Ishikawa (cell line): ENCODE results near the gene COL25A1.

ENCODE experiments used
- EP300 ChIP-seq: IDR thresholded peaks from 2 replicates; pipeline ENCODE4 v1.6.1; 2012; ENCODE audit warnings: borderline replicate concordance
- TAF1 ChIP-seq: IDR thresholded peaks from 2 replicates; pipeline ENCODE4 v1.6.1; 2012; ENCODE audit warnings: low read depth, mild to moderate bottlenecking
- TCF12 ChIP-seq: IDR thresholded peaks from 2 replicates; pipeline ENCODE4 v1.6.1; 2012; ENCODE audit warnings: low read depth
- YY1 ChIP-seq: IDR thresholded peaks from 2 replicates; pipeline ENCODE4 v1.6.1; 2012; ENCODE audit warnings: low read depth
- ZBTB7A ChIP-seq: IDR thresholded peaks from 2 replicates; pipeline ENCODE4 v1.6.1; 2012; ENCODE audit warnings: low read depth
- TF ChIP-seq, protein P1 (sequence below): IDR thresholded peaks from 2 replicates; pipeline ENCODE4 v1.6.1; 2012

DNA sequence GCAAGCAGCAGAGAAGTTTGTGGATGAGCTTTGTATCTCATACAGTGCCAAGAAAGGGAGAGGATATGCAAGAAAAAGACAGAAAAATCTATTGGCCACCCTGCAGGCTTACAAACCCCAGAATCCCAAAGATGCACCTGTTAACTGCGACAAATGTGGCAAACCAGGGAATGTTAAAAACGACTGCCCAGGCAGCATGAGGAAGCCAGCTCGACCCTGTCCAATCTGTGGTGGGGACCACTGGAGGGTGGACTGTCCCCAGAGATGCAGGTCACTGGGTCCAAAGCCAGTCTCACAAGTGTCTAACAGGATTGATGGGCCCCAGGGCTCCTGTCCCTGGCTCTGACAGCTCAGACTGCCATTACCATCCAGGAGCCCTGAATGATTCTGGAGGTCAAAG, 12.9 kb upstream of the COL25A1 start:
- TF ChIP-seq EP300 (no peak), TCF12 (no peak), YY1 (no peak), ZBTB7A (no peak), TAF1 (no peak)
- TF ChIP-seq, protein P1, sequence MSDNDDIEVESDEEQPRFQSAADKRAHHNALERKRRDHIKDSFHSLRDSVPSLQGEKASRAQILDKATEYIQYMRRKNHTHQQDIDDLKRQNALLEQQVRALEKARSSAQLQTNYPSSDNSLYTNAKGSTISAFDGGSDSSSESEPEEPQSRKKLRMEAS: no peak
